ENCODE results near the gene FAM168B. TPM values are rescaled to one million over a fixed set of nuclear protein-coding genes. Genes with fewer than 3 reads are reported as not detected.

The FAM168B gene
- total and polyA plus RNA-seq, 10 of the 15 experiments (the other 5 are each of a cell fraction or from before 2014, with no cell fraction given), result 3.5 to 77.3 (median 45.9) TPM

DNA sequence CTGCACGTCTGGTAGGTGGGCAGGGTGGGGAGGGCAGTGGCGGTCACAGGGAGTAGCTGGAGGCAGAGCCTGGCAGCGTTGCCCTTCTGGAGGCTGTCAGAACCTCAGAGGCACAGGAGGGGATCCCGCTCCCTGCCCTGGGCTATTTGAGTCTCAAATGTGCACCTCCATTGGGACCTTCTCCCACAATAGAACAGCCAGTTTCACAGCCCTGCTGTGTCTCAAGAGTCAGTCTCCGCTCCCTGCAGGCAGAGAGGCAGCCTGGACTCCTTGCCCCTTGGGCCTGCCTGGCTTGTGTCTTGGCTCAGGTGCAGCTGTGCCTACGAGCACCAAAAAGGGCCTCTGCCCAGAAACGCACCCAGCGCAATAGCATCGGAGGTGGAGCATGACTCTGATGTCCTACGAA, 57.4 kb downstream of the FAM168B start:
- no peaks in the 10 kb centered on the region for H3K4me1 ChIP-seq (ENCODE audit: control insufficient read depth, insufficient read depth, low read length)
- FAIRE-seq, result no peak
- CTCF ChIA-PET, result no interaction called here
- H3K9me3 ChIP-seq (replicated peaks; ENCODE audit: control insufficient read depth, insufficient read depth, low read length), result no peaks in the 10 kb centered on the region
- no peaks in the 10 kb centered on the region for H3K36me3 ChIP-seq (ENCODE audit: control insufficient read depth in 2 of 2, insufficient read depth in 2 of 2, low read length in 1 of 2)
- intact Hi-C loops (cut with micrococcal nuclease; ENCODE audit: unreplicated experiment), result no loop called here
- no peak overlapping the region for H3K4me3 ChIP-seq
- H3K9ac ChIP-seq (ENCODE audit: control insufficient read depth, insufficient read depth, low read length), result no peak overlapping the region
- SMC1A ChIA-PET (ENCODE audit: uncharacterized antibody, unreplicated experiment), result no interaction called here
- no peak overlapping the region for H2AFZ ChIP-seq (ENCODE audit: control insufficient read depth, low read depth, low read length)
- no peak overlapping the region for H3K4me2 ChIP-seq (ENCODE audit: control insufficient read depth, insufficient read depth)
- peaks cover 2% of the 10 kb centered on the region in 2 experiments; a peak in 1 of 4 replicates for H3K27me3 ChIP-seq (replicated peaks in 1 of 2; ENCODE audit: control insufficient read depth in 2 of 2, insufficient read depth in 2 of 2, low read length in 1 of 2)
- no peak for DNase-seq (ENCODE audit: low read depth, low spot score)
- RAD21 ChIA-PET (ENCODE audit: unreplicated experiment), result no interaction called here
- in situ Hi-C loops (cut with MboI), result no loop called here
- POLR2A ChIA-PET, result no interaction called here
- H3K79me2 ChIP-seq (ENCODE audit: control insufficient read depth, insufficient read depth, low read length), result no peaks in the 10 kb centered on the region
- WGBS (ENCODE audit: insufficient coverage, insufficient replicate concordance, low lambda C conversion rate, missing lambda C conversion rate), result 29% methylated on average over 10 of the region's 10 CpGs
- ATAC-seq, result no peak
- BruUV-seq (replicated peaks), result no TSS peak
- H4K20me1 ChIP-seq (ENCODE audit: control insufficient read depth, insufficient read depth), result peaks cover 3% of the 10 kb centered on the region; the same call in 1 of the 2 replicates
- H3K27ac ChIP-seq (ENCODE audit: control insufficient read depth, insufficient read depth), result no peak overlapping the region
- TF ChIP-seq, protein P1, sequence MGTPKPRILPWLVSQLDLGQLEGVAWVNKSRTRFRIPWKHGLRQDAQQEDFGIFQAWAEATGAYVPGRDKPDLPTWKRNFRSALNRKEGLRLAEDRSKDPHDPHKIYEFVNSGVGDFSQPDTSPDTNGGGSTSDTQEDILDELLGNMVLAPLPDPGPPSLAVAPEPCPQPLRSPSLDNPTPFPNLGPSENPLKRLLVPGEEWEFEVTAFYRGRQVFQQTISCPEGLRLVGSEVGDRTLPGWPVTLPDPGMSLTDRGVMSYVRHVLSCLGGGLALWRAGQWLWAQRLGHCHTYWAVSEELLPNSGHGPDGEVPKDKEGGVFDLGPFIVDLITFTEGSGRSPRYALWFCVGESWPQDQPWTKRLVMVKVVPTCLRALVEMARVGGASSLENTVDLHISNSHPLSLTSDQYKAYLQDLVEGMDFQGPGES (IDR thresholded peaks at IDR 0.05), result no peak
- TF ChIP-seq HDGF (IDR thresholded peaks at IDR 0.05) (no peak), NFXL1 (IDR thresholded peaks at IDR 0.05; ENCODE audit: borderline replicate concordance) (no peak), PML (IDR thresholded peaks at IDR 0.05; ENCODE audit: low read length) (no peak), NRF1 (conservative IDR thresholded peaks at IDR 0.05; ENCODE audit: low read depth, low read length) (no peak), RB1 (IDR thresholded peaks at IDR 0.05; ENCODE audit: borderline replicate concordance) (no peak), ZNF384 (IDR thresholded peaks at IDR 0.05; ENCODE audit: borderline replicate concordance, low read depth, low read length) (no peak), LARP7 (IDR thresholded peaks at IDR 0.05) (no peak), ZNF207 (IDR thresholded peaks at IDR 0.05; ENCODE audit: borderline replicate concordance) (no peak), ESRRA (IDR thresholded peaks at IDR 0.05; ENCODE audit: low read length) (no peak), RELA (IDR thresholded peaks at IDR 0.05; ENCODE audit: borderline replicate concordance, partially characterized antibody) (no peak), YY1 (IDR thresholded peaks at IDR 0.05; ENCODE audit: low read depth, low read length) (no peak), POU2F2 (IDR thresholded peaks at IDR 0.05; ENCODE audit: borderline replicate concordance, low read depth, low read length) (no peak), TCF3 (IDR thresholded peaks at IDR 0.05; ENCODE audit: borderline replicate concordance, insufficient read depth, low read depth, low read length) (no peak)
- TF ChIP-seq, protein P2, sequence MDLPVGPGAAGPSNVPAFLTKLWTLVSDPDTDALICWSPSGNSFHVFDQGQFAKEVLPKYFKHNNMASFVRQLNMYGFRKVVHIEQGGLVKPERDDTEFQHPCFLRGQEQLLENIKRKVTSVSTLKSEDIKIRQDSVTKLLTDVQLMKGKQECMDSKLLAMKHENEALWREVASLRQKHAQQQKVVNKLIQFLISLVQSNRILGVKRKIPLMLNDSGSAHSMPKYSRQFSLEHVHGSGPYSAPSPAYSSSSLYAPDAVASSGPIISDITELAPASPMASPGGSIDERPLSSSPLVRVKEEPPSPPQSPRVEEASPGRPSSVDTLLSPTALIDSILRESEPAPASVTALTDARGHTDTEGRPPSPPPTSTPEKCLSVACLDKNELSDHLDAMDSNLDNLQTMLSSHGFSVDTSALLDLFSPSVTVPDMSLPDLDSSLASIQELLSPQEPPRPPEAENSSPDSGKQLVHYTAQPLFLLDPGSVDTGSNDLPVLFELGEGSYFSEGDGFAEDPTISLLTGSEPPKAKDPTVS (IDR thresholded peaks at IDR 0.05; ENCODE audit: low read depth, low read length), result no peak
- TF ChIP-seq, protein P3, sequence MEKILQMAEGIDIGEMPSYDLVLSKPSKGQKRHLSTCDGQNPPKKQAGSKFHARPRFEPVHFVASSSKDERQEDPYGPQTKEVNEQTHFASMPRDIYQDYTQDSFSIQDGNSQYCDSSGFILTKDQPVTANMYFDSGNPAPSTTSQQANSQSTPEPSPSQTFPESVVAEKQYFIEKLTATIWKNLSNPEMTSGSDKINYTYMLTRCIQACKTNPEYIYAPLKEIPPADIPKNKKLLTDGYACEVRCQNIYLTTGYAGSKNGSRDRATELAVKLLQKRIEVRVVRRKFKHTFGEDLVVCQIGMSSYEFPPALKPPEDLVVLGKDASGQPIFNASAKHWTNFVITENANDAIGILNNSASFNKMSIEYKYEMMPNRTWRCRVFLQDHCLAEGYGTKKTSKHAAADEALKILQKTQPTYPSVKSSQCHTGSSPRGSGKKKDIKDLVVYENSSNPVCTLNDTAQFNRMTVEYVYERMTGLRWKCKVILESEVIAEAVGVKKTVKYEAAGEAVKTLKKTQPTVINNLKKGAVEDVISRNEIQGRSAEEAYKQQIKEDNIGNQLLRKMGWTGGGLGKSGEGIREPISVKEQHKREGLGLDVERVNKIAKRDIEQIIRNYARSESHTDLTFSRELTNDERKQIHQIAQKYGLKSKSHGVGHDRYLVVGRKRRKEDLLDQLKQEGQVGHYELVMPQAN (conservative IDR thresholded peaks at IDR 0.05), result no peak
- TF ChIP-seq, protein P4, sequence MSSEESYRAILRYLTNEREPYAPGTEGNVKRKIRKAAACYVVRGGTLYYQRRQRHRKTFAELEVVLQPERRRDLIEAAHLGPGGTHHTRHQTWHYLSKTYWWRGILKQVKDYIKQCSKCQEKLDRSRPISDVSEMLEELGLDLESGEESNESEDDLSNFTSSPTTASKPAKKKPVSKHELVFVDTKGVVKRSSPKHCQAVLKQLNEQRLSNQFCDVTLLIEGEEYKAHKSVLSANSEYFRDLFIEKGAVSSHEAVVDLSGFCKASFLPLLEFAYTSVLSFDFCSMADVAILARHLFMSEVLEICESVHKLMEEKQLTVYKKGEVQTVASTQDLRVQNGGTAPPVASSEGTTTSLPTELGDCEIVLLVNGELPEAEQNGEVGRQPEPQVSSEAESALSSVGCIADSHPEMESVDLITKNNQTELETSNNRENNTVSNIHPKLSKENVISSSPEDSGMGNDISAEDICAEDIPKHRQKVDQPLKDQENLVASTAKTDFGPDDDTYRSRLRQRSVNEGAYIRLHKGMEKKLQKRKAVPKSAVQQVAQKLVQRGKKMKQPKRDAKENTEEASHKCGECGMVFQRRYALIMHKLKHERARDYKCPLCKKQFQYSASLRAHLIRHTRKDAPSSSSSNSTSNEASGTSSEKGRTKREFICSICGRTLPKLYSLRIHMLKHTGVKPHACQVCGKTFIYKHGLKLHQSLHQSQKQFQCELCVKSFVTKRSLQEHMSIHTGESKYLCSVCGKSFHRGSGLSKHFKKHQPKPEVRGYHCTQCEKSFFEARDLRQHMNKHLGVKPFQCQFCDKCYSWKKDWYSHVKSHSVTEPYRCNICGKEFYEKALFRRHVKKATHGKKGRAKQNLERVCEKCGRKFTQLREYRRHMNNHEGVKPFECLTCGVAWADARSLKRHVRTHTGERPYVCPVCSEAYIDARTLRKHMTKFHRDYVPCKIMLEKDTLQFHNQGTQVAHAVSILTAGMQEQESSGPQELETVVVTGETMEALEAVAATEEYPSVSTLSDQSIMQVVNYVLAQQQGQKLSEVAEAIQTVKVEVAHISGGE (CRISPR knock-in tag; IDR thresholded peaks at IDR 0.05), result no peak
